Psoas muscle (tissue), 8 donors: ENCODE measurements around the gene C11orf24. TPM values are rescaled to one million over a fixed set of nuclear protein-coding genes. Genes with fewer than 3 reads are reported as not detected.

ENCODE experiments used
- ATAC-seq, 4 donors: fragments of 200-7000 bp; cut with Tn5 transposase; one replicate each; pipeline ENCODE4 v1.9.1; 2020; ENCODE audit warnings: moderate library complexity in 3 of 4, mild to moderate bottlenecking in 2 of 4
- DNase-seq, 2 donors: peaks; one replicate each; pipeline ENCODE4 v3.0.0-alpha.2; 2020
- H3K27ac ChIP-seq: fragments of 200-600 bp; one replicate; pipeline ENCODE4 v1.8.0; 2022
- H3K27me3 ChIP-seq, 3 donors: fragments of 200-600 bp in 1 of 3; one replicate each; pipeline versions ENCODE4 v1.6.1 to v1.8.0; 2013 to 2022; ENCODE audit warnings: low read length in 2 of 3, mild to moderate bottlenecking in 2 of 3, moderate library complexity in 1 of 3; ENCODE audit not compliant: insufficient read depth in 3 of 3
- H3K36me3 ChIP-seq, 2 donors: fragments of 200-600 bp in 1 of 2; one replicate each; pipeline versions ENCODE4 v1.6.1 to v1.8.0; 2013 to 2022; ENCODE audit warnings: low read depth in 1 of 2, mild to moderate bottlenecking in 1 of 2, moderate library complexity in 1 of 2; ENCODE audit not compliant: insufficient read depth in 1 of 2
- H3K4me1 ChIP-seq: fragments of 200-600 bp; one replicate; pipeline ENCODE4 v1.8.0; 2022
- H3K4me3 ChIP-seq: fragments of 200-600 bp; one replicate; pipeline ENCODE4 v1.8.0; 2022; ENCODE audit warnings: mild to moderate bottlenecking
- H3K9me3 ChIP-seq: fragments of 200-600 bp; one replicate; pipeline ENCODE4 v1.8.0; 2022
- WGBS, 3 donors: extraction: QIAGEN DNeasy Blood & Tissue Kit; methylation state at CpG; one replicate each; pipeline versions ENCODE4 v1.1.6 to v1.1.7; 2013; 5-methylcytosine and 5-hydroxymethylcytosine counted together
- intact Hi-C, 2 donors: fragments of 100-400 bp; cut with DNase I; formaldehyde crosslinking; loops; one replicate each; pipeline versions ENCODE4 v1.11.0 to v1.14.2; 2022
- polyA plus RNA-seq, 3 donors: library from polyadenylated mRNA; stranded (reverse); fragments of 200-250 nt; gene quantifications; one replicate each; pipeline ENCODE4 v1.2.3, GENCODE V29; 2013
- total RNA-seq, 4 donors: library from RNA; stranded (reverse); fragmentation: NEBNext Ultra II Directional in 2 of 4; extraction: Animal tissue kit (Norgen Biotek cat#: 25700) in 2 of 4; gene quantifications; one replicate each; pipeline versions ENCODE4 v1.2.1 to v1.2.4, GENCODE V29; 2021 to 2023
- TF ChIP-seq, protein P1 (sequence below): fragments of 200-600 bp; IDR thresholded peaks from one replicate; pipeline ENCODE4 v1.8.0; 2022; ENCODE audit warnings: antibody characterized with exemption
- donor health status: healthy with polysubstance abuse.
- donor health status: DM: no; HTN: no; CAD: no; lungs with moderate emphysema.
- donor health status: Bipolar disorder and iron deficiency.
- donor health status: healthy.
- donor health status: DM: yes; HTN: yes; CAD: no.
- donor health status: DM: no; HTN: no; CAD: no.
- donor health status: DM: no; HTN: no; CAD: no.
- donor health status: DM: yes; HTN: yes; CAD: no.

Gene C11orf24
- total and polyA plus RNA-seq, 7 donors, result 9.0 to 49.8 (median 20.7) TPM

DNA sequence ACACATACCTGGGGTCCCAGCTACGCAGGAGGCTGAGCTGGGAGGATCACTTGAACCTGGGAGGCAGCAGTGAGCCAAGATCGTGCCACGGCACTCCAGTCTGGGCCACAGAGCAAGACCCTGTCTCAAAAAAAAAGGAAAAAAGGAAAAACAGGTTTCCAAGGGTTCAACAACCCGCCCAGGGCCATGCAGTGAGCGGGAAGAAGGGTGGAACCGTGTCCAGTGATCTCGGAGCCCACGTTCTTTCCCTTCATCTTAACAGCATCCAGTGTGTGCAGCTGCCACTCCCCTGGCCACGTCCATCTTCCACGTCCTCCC lies 25.7 kb upstream of the C11orf24 start:
- intact Hi-C loops, result loop anchor here (1.0 to 2.0 kb wide), 2 partner anchors 40 to 41 kb away; no protein-coding TSS in a partner anchor
- no peaks in the 10 kb centered on the region for H3K9me3 ChIP-seq
- WGBS, 3 donors, result 31 to 35% (median 31%) methylated on average over 10 of the region's 10 CpGs
- TF ChIP-seq, protein P1, sequence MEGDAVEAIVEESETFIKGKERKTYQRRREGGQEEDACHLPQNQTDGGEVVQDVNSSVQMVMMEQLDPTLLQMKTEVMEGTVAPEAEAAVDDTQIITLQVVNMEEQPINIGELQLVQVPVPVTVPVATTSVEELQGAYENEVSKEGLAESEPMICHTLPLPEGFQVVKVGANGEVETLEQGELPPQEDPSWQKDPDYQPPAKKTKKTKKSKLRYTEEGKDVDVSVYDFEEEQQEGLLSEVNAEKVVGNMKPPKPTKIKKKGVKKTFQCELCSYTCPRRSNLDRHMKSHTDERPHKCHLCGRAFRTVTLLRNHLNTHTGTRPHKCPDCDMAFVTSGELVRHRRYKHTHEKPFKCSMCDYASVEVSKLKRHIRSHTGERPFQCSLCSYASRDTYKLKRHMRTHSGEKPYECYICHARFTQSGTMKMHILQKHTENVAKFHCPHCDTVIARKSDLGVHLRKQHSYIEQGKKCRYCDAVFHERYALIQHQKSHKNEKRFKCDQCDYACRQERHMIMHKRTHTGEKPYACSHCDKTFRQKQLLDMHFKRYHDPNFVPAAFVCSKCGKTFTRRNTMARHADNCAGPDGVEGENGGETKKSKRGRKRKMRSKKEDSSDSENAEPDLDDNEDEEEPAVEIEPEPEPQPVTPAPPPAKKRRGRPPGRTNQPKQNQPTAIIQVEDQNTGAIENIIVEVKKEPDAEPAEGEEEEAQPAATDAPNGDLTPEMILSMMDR, result no peak
- H3K27ac ChIP-seq, result no peak overlapping the region
- no peaks in the 10 kb centered on the region for H3K27me3 ChIP-seq
- H3K4me1 ChIP-seq, result peaks cover 6% of the 10 kb centered on the region
- DNase-seq (no peak), ATAC-seq (peak in 1 of 4 donors; percentile 4)
- no peak overlapping the region for H3K4me3 ChIP-seq
- no peaks in the 10 kb centered on the region for H3K36me3 ChIP-seq

GRCh38 chr11:68297052-68297378 lies 25.2 kb upstream of the C11orf24 start:
- Histone ChIP-seq H3K27ac (no peak overlapping the region), H3K4me1 (peaks cover 6% of the 10 kb centered on the region), H3K9me3 (no peaks in the 10 kb centered on the region), H3K27me3 (no peaks in the 10 kb centered on the region), H3K4me3 (no peak overlapping the region), H3K36me3 (no peaks in the 10 kb centered on the region)
- TF ChIP-seq, protein P1, result no peak
- 64 to 86% (median 64%) methylated on average over 6 of the region's 6 CpGs for WGBS, 3 donors
- ATAC-seq (no peak), DNase-seq (no peak)
- intact Hi-C loops, result loop anchor here (1.0 to 2.0 kb wide), 2 partner anchors 40 kb away; no protein-coding TSS in a partner anchor

- no peak for ATAC-seq
- TF ChIP-seq, protein P1, result no peak
- no peak for DNase-seq
- Histone ChIP-seq H3K27ac (no peak overlapping the region), H3K4me1 (peaks cover 6% of the 10 kb centered on the region), H3K27me3 (no peaks in the 10 kb centered on the region), H3K36me3 (no peaks in the 10 kb centered on the region), H3K9me3 (no peaks in the 10 kb centered on the region), H3K4me3 (no peak overlapping the region)
- intact Hi-C loops, result loop anchor here (1.0 to 2.0 kb wide), 2 partner anchors 39 to 40 kb away; no protein-coding TSS in a partner anchor
- 81 to 91% (median 84%) methylated on average over 15 of the region's 15 CpGs for WGBS, 3 donors
Observed at GRCh38 chr11:68296344-68297051, 24.7 kb upstream of the C11orf24 start.

DNA sequence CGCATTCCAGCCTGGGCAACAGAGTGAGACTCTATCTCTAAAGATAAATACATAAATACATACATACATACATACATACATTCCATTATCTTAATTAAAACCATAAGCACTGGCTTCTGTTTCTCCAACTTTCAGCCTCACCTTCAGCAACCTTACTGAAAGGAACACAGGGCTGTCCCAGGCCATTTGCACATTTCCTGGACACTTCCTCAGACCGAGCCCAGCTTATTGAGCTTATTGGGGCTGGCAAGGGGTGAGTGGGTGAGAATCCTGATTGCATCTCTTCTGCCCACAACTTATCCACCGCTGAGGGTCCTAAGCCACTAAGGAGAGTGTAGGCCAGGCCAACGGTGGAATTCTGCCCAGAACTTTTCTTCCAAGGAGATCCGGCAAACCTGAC lies 24.2 kb upstream of the C11orf24 start:
- WGBS, 3 donors, result 91 to 93% (median 93%) methylated on average over 5 of the region's 5 CpGs
- Histone ChIP-seq H3K9me3 (no peaks in the 10 kb centered on the region), H3K4me3 (no peak overlapping the region), H3K27me3 (no peaks in the 10 kb centered on the region), H3K4me1 (peaks cover 6% of the 10 kb centered on the region), H3K27ac (no peak overlapping the region), H3K36me3 (no peaks in the 10 kb centered on the region)
- TF ChIP-seq, protein P1, result no peak
- ATAC-seq, result no peak
- intact Hi-C loops, result loop anchor here in 1 of 2 donors (2.0 kb wide), 1 partner anchor 39 kb away; no protein-coding TSS in a partner anchor
- no peak for DNase-seq

DNA sequence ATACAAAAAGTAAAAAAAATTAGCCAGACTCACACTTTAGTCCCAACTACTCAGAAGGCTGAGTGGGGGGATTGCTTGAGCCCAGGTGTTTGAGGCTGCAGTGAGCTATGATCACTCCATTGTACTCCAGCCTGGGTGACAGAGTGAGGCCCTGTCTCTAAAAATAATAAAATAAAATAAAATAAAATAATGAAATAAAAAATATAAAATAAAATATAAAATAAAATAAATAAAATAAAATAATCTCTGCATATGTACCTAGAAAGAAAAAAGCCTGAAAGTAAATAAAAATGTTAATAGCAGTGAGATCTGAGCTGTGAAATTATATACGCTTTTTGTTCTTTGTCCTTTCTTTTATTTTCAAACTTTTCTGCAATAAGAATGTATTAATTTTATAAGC lies 23.5 kb upstream of the C11orf24 start:
- intact Hi-C loops, result no loop called here
- TF ChIP-seq, protein P1, result no peak
- ATAC-seq, result no peak
- H3K27ac ChIP-seq, result no peak overlapping the region
- H3K9me3 ChIP-seq, result no peaks in the 10 kb centered on the region
- no peak overlapping the region for H3K4me3 ChIP-seq
- H3K4me1 ChIP-seq, result peaks cover 6% of the 10 kb centered on the region
- no peaks in the 10 kb centered on the region for H3K27me3 ChIP-seq
- 96 to 100% (median 98%) methylated on average over 1 of the region's 1 CpG for WGBS, 3 donors
- no peaks in the 10 kb centered on the region for H3K36me3 ChIP-seq
- DNase-seq, result no peak
